ENCODE results near the gene GPR162.
A peak's percentile ranks its signal among the peaks of the same experiment; 100 is the strongest.

Gene GPR162

DNA sequence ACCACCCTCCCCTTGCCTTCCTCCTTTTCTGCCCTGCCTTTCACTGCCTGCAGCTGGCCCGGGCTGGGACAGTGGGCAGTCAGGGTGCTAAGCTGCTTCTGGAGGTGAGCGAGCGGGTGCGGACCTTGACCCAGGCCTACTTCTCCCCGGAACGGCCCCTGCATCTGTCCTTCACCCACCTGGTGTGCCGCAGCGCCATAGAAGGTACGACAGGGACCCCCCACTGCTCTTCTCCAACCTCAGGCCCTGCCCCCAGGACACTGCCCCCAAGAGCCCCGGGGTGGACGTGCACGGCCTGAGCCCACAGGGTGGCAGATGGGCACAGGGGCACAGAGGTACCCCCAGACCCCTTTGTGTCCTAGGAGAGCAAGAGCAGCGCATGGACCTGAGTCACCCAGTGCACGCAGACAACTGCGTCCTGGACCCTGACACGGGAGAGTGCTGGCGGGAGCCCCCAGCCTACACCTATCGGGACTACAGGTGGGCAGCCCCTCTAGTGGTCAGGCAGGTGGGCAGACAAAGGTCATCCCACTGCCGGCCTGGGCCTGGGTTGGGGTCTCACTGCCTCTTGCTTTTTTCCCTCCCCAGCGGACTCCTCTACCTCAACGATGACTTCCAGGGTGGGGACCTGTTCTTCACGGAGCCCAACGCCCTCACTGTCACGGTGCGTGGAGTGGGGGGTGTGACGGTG lies 15.9 kb downstream of the GPR162 start:
- no peak for DNase-seq

DNA sequence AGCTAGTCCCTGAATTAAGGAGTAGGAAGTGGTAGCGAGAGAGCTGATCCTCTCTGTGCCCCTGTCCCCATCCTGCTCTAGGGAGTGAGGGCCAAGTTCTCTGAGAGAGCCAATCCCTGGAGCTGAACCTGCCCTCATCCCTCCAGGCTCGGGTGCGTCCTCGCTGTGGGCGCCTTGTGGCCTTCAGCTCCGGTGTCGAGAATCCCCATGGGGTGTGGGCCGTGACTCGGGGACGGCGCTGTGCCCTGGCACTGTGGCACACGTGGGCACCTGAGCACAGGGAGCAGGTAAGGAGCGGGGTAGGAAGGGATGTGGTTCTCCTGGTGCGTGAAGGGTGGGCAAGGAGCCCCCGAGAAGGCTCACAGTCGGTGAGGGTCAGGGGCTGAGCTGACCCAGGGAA lies 17.2 kb downstream of the GPR162 start:
- no peak for DNase-seq

DNA sequence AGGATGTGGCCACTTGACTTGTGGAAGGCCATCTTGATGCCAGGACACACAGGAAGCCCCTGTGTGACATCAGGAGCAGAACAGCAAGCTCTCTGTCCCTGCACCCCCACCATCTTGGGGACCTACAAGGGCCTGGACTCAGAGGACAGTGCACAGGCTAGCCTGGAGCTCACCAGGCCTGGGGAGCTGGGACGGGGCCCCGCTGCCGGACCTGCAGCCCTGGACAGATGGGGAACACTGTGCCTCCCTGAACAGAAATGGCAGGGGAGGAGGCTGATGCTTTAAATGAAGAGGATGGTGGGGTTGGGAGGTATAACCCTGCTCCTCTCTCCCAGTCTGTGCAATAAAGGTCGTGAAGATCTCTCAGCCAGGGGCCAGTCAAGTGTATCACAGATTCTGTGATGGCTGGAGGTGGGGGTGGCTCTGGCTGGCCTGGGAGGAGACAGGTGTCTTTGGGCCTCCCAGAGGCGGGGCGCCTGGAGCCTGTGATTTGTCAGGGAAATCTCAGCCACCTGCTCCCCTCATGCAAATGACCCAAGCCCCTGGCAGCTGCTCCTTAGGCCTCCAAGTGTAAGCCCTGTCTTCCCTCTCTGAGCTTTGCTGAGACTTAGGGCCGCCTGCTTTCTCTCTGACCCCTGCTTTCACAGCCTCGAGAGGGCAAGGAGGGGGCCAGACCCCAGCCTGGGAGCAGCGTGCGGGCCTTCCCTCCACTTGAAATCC lies 18.0 kb downstream of the GPR162 start:
- no peak for DNase-seq

DNA sequence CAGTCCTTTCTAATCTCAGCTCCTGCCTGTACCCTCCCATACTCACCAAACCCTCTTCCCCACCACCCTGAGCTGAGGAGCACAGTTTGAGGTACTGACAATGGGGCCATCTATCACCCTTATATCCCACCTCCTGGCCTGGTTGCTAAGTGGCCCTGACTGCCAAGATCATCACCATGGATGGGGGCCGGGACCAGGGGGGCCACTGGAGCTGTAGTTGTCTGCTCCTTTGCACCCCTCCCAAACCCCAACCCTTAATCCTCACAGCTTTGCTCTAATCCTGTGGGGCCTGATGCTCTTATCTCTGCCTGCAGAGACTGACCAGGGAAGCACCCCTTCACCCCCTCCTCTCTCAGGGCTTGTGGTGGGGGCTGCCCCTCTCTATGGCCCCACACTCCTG lies 18.7 kb downstream of the GPR162 start:
- no peak for DNase-seq

DNA sequence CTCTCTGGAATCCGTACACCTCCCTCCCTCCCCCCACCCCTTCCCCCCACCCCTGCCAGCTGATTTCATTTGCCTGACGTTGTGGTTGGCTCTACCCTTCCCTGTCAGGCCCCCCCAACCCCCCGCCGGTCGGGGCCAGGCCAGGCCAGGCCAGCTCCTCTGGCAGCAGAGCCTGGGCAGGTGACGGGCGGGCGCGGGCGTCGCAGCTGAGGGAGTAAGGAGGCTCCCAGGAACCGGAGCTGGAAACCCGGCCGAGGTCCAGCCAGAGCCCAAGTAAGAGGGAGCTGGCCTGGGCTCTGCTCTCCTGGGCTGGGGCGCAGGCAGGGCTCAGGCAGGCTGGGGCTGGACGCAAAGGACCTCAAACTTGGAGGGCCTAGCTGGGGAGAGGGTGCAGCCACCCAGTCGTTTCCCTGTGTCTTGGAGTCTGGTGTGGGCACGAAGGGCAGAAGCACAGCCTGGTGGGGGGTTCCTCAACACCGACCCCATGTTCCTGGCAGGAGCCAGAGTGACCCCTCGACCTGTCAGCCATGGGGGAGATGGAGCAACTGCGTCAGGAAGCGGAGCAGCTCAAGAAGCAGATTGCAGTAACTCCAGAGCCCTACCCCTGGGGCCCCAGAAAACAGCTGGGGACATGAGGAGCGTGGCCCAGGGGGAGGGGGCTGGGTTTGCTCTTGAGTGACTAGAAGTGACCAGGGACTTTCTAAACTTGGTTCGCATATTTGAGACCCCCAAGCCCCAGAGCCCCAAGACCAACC lies 19.3 kb downstream of the GPR162 start, which contains the start of gene GNB3:
GNB3 (plus strand) TSS at position 165 of the 755 bp plus-strand sequence; CDS start at position 528, 363 bp downstream.
- no peak for DNase-seq

DNA sequence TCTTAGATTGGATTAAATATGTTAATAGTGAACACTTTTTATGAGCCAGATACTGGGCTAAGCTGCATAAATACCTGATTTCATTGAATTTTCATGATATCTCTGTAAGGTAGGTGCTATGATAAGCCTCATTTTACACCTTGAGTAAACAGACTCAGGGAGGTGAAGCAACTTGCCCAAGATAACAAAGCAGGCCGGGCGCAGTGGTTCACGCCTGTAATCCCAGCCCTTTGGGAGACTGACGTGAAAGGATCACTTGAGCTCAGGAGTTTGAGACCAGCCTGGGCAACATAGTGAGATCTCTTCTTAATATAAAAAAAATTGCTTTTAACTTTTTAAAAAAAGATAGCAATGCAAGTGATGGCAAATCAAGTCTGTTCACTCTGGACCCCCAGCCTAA lies 20.5 kb downstream of the GPR162 start:
- no peak for DNase-seq

DNA sequence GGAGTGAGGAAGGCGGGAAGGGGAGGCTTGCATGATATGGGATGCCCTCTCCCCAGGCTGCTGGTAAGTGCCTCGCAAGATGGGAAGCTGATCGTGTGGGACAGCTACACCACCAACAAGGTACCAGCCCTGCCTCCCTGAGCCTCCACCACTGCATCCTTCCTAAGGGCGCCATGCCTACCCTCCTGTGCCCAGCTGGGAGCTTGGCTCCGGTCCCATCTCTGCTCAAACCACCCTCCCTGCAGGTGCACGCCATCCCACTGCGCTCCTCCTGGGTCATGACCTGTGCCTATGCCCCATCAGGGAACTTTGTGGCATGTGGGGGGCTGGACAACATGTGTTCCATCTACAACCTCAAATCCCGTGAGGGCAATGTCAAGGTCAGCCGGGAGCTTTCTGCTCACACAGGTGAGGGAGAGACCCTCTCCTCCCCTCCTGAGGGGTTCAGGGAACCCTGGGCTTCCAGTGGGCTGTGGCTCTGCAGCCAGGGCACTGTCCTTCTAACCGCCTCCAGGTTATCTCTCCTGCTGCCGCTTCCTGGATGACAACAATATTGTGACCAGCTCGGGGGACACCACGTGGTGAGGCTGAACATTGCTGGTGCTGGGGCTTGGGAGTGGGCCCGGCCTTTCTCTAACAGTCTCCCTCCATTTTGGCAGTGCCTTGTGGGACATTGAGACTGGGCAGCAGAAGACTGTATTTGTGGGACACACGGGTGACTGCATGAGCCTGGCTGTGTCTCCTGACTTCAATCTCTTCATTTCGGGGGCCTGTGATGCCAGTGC lies 21.7 kb downstream of the GPR162 start:
- no peak for DNase-seq

DNA sequence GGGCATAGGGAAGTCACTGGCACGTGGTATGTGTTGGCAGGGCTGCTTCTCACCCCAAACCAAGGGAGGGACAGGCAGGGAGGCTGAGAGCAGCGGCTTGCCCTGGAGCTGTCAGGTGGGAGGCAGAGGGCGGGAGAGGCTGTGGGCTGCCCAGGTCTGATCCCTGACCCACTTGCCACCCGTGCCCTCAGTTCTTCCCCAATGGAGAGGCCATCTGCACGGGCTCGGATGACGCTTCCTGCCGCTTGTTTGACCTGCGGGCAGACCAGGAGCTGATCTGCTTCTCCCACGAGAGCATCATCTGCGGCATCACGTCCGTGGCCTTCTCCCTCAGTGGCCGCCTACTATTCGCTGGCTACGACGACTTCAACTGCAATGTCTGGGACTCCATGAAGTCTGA lies 23.8 kb downstream of the GPR162 start:
- DNase-seq = no peak

DNA sequence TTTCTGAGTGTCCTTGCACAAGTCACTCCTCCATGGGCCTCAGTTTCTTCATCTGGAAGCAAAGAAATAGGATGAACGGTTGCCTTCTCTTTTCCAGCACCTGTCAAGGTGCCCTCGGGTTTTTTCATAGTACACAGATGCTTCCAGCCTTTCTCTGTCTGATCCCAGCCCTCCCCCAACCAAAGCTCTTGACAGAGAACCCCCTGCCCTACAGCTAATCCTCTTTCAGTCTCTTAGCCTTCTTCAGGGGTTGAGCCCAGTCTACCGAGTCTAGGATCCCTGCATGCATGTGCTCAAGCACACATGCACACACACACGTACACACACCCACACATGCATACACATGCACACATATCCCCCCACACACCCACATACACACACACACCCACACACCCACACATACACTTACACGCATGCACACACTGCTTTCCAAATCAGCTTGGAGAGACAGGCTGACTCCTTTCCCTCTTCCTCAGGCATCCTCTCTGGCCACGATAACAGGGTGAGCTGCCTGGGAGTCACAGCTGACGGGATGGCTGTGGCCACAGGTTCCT lies 24.8 kb downstream of the GPR162 start:
- no peak for DNase-seq

DNA sequence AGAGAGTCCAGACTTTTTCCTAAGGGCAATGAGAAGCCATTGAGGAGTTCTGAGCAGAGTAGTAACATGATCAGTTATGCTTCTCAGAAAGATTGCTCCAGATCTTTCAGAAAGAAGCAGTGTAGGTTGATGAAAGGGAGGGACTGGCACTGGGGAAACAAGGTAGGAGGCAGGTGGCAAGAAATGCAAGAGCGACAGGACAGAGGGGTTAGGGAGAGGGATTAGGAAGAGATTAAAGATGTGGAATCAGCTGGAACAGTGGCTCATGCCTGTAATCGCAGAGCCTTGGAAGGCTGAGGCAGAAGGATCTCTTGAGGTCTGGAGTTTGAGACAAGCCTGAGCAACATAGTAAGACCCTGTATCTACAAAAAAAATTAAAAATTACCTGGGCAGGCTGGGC lies 26.1 kb downstream of the GPR162 start:
- no peak for DNase-seq

DNA sequence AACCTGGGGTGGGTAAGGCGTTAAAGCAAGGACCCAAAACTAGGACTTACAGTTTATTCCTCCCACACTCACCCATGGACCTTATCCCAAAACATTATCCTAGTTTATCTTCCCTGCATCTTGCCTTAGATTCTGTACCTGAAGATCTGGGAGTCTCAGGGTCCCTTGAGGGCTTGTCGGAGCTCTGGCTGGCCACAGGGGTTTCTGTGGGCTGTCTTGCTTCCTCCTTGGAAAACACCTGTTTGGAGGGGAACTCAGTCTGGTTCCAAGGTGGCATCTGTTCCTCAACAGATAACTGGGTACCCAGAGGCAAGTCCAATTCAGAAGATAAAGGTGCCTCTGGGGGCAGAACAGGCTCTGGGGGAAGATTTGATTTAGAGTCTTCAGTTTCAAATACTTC lies 27.8 kb downstream of the GPR162 start:
- no peak for DNase-seq

DNA sequence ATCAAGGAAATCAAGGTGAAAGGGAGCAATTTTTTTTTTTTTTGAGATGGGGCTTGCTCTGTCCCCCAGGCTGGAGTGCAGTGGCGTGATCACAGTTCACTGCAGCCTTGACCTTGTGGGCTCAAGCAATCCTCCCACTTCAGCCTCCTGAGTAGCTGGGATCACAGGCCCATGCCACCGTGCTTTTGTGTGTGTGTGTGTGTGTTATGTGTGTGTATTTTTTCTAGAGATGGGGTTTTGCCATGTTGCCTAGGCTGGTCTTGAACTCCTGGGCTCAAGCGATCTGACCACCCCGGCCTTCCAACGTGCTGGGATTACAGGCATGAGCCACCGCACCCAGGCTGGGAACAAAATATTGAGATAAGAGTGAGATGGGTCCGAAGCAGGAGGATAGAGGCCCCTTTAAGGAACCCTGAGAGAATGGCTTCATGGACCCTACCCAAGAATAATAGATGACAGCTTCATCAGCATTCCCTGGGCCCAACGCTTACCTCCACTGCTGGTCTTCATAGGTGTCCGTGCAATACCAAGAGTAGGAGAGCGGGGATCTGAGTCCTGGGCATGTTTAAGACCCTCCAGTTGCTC lies 28.4 kb downstream of the GPR162 start:
- no peak for DNase-seq

DNA sequence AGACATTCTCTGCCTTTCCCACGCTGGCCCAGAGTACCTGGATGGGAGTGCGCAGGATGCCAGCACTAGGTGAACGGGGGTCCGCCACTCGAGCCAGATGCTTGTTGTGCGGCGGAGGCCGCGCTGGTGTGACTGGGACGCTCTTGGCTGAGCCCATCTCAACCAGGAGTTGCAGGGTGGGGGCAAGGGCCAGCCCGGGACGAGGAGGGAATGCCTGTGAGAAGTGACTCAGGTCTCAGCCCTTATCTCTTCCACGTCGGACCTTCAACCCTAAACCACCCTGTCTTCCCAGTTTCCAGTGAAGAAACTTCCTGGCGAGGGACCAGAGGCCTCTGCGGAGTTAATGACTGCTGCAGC lies 29.2 kb downstream of the GPR162 start:
- DNase-seq = no peak

DNA sequence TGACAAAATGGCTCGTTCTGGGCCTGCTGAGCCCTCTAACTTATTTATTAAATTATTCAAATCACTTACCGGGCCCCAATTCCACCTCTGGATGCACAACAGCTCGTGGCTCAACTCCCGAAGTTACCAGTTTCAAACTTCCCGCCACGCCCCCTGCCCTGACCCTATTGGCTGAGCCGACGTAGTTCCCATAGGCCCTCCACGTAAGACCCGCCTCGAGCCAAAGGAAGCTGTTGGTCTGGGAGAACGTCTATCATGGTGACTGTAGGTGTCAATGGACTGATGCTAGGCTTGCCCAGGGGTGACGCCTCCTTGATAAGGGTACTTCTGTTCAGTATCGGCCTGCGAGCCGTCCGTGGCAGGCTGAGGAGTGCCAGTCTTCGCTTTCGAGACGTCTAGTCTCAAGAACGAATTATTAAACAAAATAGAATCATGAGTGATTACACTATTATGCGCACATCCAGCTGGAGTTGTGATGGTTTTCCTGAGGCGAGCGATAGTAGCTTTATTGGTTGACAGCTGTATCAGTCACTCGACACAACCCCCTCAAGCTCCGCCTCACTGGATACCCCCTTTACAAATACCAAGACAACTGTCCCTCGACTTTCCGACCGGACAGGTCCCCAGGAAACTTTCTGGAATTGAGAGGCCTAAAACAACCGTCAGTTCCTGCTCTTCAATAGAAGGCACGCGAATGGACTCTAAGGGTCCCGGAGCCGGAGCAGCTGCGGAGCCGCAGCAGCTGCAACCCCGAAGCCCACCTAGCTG lies 29.7 kb downstream of the GPR162 start, which contains the start of gene CDCA3:
CDCA3 (minus strand) TSS at position 134 of the 768 bp plus-strand sequence. CDS start 334 bp downstream, outside the sequence.
- peak; percentile 98 for DNase-seq

DNA sequence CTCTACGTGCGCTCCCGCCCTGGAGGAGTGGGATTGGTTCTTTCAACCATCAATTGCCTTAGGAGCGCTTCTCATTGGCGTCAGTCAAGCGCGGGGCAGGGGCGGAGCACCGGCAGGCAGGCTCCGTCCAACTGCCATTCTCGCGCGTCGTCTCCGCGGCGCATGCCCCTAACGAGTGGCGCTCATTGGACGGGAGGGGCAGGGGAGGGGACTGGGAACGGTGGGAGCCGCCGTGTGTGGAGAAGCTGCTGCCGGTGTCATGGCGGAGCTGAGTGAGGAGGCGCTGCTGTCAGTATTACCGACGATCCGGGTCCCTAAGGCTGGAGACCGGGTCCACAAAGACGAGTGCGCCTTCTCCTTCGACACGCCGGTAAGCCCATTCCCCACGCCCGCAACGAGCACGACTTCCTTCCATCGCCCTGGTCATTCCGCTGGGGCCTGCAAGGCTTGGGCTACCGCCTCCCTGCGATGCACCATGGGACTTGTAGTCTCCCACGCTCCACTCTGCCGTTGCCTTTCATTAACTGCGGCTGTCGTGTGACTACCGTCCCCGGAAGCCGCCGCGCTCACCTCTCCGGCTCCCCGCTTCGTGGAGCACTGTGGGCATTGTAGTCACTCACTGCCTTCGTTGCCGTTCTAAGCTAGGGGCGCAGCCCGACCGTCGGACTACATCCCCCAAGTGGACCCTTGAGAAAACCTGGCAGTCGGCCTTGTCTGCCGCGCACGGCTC lies 30.5 kb downstream of the GPR162 start, which contains the start of gene USP5:
USP5 (plus strand) TSS at position 230 of the 730 bp plus-strand sequence; CDS start at position 260, 30 bp downstream.
- DNase-seq = peak; percentile 99

DNA sequence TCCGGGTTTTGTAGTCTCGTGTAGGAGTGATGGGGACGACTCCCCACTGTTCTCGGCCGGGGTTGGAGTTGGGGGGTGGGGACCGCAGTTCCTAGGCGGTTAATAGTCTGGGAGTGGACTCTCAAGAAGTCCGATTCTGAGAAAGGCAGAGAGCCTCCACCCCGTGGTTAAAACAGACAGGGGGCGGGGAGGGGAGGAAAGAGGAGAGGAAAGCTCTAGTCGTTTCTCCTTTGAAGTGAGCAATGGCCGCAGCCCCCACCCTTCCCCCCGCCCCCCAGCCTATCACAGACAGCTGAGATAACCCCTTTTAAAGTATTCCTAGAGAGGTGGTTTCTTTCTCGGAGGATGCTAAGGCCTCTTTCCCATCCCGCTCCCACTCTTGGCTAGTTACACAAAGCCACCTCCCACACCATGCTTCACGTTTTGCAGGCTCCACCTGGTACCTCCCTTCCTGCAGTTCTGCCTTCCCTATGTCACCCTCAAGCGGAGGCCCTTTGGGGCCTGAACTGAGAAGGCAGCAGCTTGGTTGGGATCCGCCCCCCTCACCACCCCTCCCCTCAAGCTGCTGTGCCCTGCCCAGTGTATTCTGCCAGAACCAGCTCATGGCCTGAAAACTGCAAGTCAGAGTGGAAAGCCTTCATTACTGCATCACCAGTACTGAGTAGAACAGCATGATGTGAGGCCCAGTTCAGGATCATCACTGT lies 31.2 kb downstream of the GPR162 start:
- peak; percentile 84 for DNase-seq

DNA sequence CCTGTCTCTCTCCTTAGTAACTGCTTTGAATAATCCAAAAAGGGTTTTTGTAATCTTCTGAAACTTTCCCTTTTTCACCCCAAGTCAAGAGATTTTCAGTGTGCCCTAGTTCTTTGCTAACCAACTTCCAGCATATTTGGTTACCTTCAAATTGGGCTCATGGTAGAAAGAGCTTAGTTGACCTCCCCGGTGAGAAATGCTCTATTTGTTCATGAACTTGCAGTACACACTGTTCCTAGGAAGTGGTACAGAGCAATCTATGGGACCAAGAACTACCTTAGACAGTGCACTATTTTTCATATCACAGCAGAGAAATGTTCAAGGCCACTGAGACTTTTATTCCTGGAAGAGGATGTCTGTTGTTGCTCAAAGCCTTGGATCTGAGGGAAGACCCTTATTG lies 32.0 kb downstream of the GPR162 start:
- DNase-seq = no peak

DNA sequence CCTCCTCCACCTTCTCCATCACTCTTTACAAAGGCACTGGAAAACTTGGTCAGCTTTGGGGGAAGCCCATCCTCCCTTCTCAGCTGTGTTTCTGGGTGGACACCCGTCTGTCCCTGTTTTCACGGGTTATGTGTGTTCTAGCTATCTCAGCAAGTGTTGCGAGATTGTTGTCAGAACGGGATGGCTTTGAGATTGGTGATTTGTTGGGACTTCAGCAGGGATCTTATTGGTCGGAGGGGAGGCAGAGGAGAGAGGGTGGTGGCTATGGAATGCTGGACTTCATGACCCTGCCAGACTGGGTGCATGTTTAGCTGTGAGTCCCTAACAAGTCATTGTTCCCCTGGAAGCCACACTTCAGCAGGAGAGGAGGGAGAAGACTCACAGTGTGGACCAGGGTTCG lies 32.4 kb downstream of the GPR162 start:
- DNase-seq = no peak

DNA sequence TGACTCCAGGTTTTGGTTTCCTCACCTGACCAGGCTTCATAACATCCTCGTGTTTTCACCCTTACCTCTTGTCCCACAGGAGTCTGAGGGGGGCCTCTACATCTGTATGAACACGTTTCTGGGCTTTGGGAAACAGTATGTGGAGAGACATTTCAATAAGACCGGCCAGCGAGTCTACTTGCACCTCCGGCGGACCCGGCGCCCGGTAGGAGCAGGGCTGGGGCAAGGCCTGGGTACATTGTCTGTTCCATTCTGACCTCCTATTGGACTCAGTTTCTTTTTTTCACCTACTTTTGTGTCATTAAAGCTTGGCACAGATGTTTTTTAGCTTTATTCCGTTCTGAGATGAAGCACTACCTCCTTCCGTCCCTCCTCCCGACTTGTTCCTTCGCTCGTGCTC lies 33.7 kb downstream of the GPR162 start:
- DNase-seq = no peak

DNA sequence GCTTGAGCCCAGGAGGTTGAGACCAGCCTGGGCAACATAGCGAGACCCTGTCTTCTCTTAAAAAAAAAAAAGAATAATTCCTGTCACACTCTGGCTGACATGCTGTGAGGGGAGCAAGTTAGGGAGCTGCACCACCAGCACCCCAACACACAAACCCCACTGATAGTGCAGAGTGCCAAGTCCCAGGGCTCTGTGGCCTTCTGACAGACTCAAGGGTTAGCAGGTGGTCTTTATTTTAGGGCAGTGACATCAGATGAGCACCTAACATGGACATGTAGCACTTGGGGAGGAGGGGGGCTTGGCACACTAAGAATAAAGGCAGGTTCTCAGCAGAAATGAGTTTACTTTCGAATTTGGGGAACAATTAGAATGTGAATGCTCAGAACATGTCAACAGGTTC lies 37.2 kb downstream of the GPR162 start:
- no peak for DNase-seq

Measured in activated CD4-positive, alpha-beta T cell treated with anti-CD3 and anti-CD28 coated beads, Interleukin-2, Interleukin-6, amounts not matched to agents 100 ng/mL and 50 ng/mL, durations not matched to agents 16 hours and 8 hours (primary cell).